Measurements from ENCODE around the gene NCBP1.

DNA sequence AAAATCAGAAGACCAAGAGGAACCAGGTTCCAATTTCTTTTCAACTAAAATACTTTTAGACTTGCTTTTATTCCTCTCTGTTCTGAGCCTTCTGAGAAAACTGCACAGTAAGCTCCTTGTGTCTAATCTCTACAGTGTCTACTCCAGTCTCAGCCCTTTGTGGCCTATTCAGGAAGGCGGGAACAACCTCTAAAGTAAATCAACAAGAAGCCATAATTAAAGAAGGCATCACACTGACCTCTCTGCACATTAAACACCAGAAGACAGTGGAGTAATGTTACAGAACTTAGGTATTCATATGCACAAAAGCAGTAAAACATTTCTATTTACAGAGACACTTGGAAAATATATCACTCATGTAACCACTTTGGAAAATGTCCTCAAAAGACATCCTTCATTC lies 48.6 kb downstream of the NCBP1 start:
- TF ChIP-seq, protein P1, sequence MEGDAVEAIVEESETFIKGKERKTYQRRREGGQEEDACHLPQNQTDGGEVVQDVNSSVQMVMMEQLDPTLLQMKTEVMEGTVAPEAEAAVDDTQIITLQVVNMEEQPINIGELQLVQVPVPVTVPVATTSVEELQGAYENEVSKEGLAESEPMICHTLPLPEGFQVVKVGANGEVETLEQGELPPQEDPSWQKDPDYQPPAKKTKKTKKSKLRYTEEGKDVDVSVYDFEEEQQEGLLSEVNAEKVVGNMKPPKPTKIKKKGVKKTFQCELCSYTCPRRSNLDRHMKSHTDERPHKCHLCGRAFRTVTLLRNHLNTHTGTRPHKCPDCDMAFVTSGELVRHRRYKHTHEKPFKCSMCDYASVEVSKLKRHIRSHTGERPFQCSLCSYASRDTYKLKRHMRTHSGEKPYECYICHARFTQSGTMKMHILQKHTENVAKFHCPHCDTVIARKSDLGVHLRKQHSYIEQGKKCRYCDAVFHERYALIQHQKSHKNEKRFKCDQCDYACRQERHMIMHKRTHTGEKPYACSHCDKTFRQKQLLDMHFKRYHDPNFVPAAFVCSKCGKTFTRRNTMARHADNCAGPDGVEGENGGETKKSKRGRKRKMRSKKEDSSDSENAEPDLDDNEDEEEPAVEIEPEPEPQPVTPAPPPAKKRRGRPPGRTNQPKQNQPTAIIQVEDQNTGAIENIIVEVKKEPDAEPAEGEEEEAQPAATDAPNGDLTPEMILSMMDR (IDR thresholded peaks at IDR 0.05): no peak
- no peak for TF ChIP-seq POLR2A (IDR thresholded peaks at IDR 0.05)

All from sigmoid colon (tissue), 3 donors.